GM23338 (cell line): ENCODE results near the gene LILRB1. TPM values are rescaled to one million over a fixed set of nuclear protein-coding genes. Genes with fewer than 3 reads are reported as not detected.
"Not testable (repeated sequence)": the region's sequence is repeated elsewhere in the genome, so short reads cannot be mapped to it uniquely, and the experiment has no call there.

Experiments
- ATAC-seq: fragments of 200-7000 bp; cut with Tn5 transposase; 3 replicates; pipeline ENCODE4 v1.9.1; 2020
- DNase-seq: peaks from one replicate; pipeline ENCODE4 v3.0.0-alpha.2; 2015; ENCODE audit warnings: low spot score
- H2AFZ ChIP-seq: fragments of 200-600 bp; sonication (generic); 2 replicates; pipeline ENCODE4 v1.8.0; 2016; ENCODE audit warnings: antibody characterized with exemption, mild to moderate bottlenecking, moderate library complexity
- H3F3A ChIP-seq: fragments of 200-600 bp; sonication (generic); replicated peaks from 2 replicates; pipeline ENCODE4 v1.8.0; 2017; ENCODE audit warnings: antibody characterized with exemption, mixed run types, low read depth
- H3K27ac ChIP-seq: fragments of 200-600 bp; sonication (generic); 2 replicates; pipeline ENCODE4 v1.6.1; 2016; ENCODE audit warnings: low read depth
- H3K27me3 ChIP-seq: fragments of 200-600 bp; sonication (generic); 2 replicates; pipeline ENCODE4 v1.8.0; 2016; ENCODE audit warnings: mild to moderate bottlenecking, mixed run types, moderate library complexity; ENCODE audit not compliant: insufficient read depth
- H3K36me3 ChIP-seq: fragments of 200-600 bp; sonication (generic); 2 replicates; pipeline ENCODE4 v1.8.0; 2016; ENCODE audit warnings: mild to moderate bottlenecking; ENCODE audit not compliant: insufficient read depth
- H3K4me1 ChIP-seq: fragments of 200-600 bp; sonication (generic); 2 replicates; pipeline ENCODE4 v1.8.0; 2016; ENCODE audit warnings: mild to moderate bottlenecking, moderate library complexity; ENCODE audit not compliant: insufficient read depth
- H3K4me2 ChIP-seq: fragments of 200-600 bp; sonication (generic); 2 replicates; pipeline ENCODE4 v1.7.1; 2017; ENCODE audit warnings: mixed run types
- H3K4me3 ChIP-seq: fragments of 200-600 bp; sonication (generic); 2 replicates; pipeline ENCODE4 v1.6.1; 2016; ENCODE audit warnings: mixed run types
- H3K79me2 ChIP-seq: fragments of 200-600 bp; sonication (generic); replicated peaks from 2 replicates; pipeline ENCODE4 v1.8.0; 2017; ENCODE audit warnings: mild to moderate bottlenecking; ENCODE audit not compliant: insufficient read depth
- H3K9me2 ChIP-seq: fragments of 200-600 bp; sonication (generic); 2 replicates; pipeline ENCODE4 v1.8.0; 2017; ENCODE audit not compliant: insufficient read depth
- H4K20me1 ChIP-seq: fragments of 200-600 bp; sonication (generic); replicated peaks from 2 replicates; pipeline ENCODE4 v1.8.0; 2017; ENCODE audit warnings: mild to moderate bottlenecking; ENCODE audit not compliant: insufficient read depth
- H3K27ac Mint-ChIP-seq: 2 replicates; pipeline ENCODE4 v1.8.0; 2020; ENCODE audit warnings: inconsistent platforms, mild to moderate bottlenecking, moderate library complexity, mixed read lengths
- H3K27me3 Mint-ChIP-seq: 3 replicates; pipeline ENCODE4 v1.8.0; 2022; ENCODE audit warnings: low read depth, mild to moderate bottlenecking, moderate library complexity, mixed read lengths, inconsistent platforms; ENCODE audit not compliant: insufficient read depth, poor library complexity
- H3K36me3 Mint-ChIP-seq: 3 replicates; pipeline ENCODE4 v1.8.0; 2021; ENCODE audit warnings: low read depth, mild to moderate bottlenecking, inconsistent platforms, moderate library complexity, mixed read lengths
- H3K4me1 Mint-ChIP-seq: 3 replicates; pipeline ENCODE4 v1.8.0; 2020; ENCODE audit warnings: mild to moderate bottlenecking, inconsistent platforms, mixed read lengths
- H3K4me3 Mint-ChIP-seq: 3 replicates; pipeline ENCODE4 v1.8.0; 2021; ENCODE audit warnings: moderate library complexity, mild to moderate bottlenecking, inconsistent platforms, mixed read lengths
- H3K9me3 Mint-ChIP-seq: 3 replicates; pipeline ENCODE4 v1.8.0; 2020; ENCODE audit warnings: moderate library complexity, mild to moderate bottlenecking, inconsistent platforms, mixed read lengths
- CTCF ChIP-seq, 2 experiments: fragments of 200-600 bp in 1 of 2; sonication (generic) in 1 of 2; conservative IDR thresholded peaks; 2 replicates each; pipeline versions ENCODE4 v1.5.1 to v1.6.1; 2016 to 2017; ENCODE audit warnings: antibody characterized with exemption in 2 of 2, low read depth in 2 of 2, mild to moderate bottlenecking in 2 of 2, moderate library complexity in 1 of 2
- ETS1 ChIP-seq: IDR thresholded peaks from 2 replicates; pipeline ENCODE4 v1.6.1; 2016; ENCODE audit warnings: antibody characterized with exemption
- EZH2 ChIP-seq: fragments of 200-600 bp; sonication (generic); IDR thresholded peaks from one replicate; pipeline ENCODE4 v1.8.0; 2017; ENCODE audit warnings: antibody characterized with exemption, mild to moderate bottlenecking, low read depth; ENCODE audit not compliant: unreplicated experiment
- NANOG ChIP-seq: IDR thresholded peaks from 2 replicates; pipeline ENCODE4 v1.6.1; 2016; ENCODE audit warnings: antibody characterized with exemption, borderline replicate concordance
- POLR2AphosphoS5 ChIP-seq: IDR thresholded peaks from 2 replicates; pipeline ENCODE4 v1.6.1; 2016; ENCODE audit warnings: antibody characterized with exemption, low read depth
- REST ChIP-seq: IDR thresholded peaks from one replicate; pipeline ENCODE4 v1.6.1; 2018; ENCODE audit warnings: antibody characterized with exemption; ENCODE audit not compliant: unreplicated experiment
- STAT1 ChIP-seq: IDR thresholded peaks from one replicate; pipeline ENCODE4 v1.6.1; 2016; ENCODE audit warnings: antibody characterized with exemption; ENCODE audit not compliant: unreplicated experiment
- ZNF331 ChIP-seq: fragments of 250-450 bp; sonication (Bioruptor Pico); IDR thresholded peaks from 2 replicates; pipeline ENCODE4 v1.5.0; 2020; ENCODE audit warnings: low read depth, mild to moderate bottlenecking, moderate library complexity
- polyA plus RNA-seq: library from polyadenylated mRNA; unstranded; fragments of >200 nt; fragmentation: Nextera tagmentation; extraction: Ambion mirVana; gene quantifications from 2 replicates; pipeline ENCODE4 v1.2.1, GENCODE V29; 2016
- total RNA-seq: library from RNA; depleted of rRNA; stranded (reverse); fragments of >200 nt; shearing (Covaris generic); gene quantifications from 2 replicates; pipeline ENCODE4 v1.2.3, GENCODE V29; 2014

LILRB1 gene
- total and polyA plus RNA-seq, 2 experiments from 2014 or later, result 0.14 TPM; not detected in 1

- TF ChIP-seq ETS1 (no peak), ZNF331 (CRISPR knock-in tag) (no peak)
These were observed 43.9 kb upstream of the LILRB1 start (continued) for GRCh38 chr19:54586397-54586796.

GRCh38 chr19:54587026-54587425, 43.3 kb upstream of the LILRB1 start:
- H3K36me3 Mint-ChIP-seq, result peaks cover 42% of the 10 kb centered on the region
- TF ChIP-seq NANOG, result no peak
- TF ChIP-seq EZH2, result no peak
- no peak for TF ChIP-seq ZNF331 (CRISPR knock-in tag)
- TF ChIP-seq ETS1, result no peak
- no peak for TF ChIP-seq CTCF (conservative IDR thresholded peaks at IDR 0.05; ENCODE audit: low read depth in 2 of 2)
- no peak for TF ChIP-seq REST
- TF ChIP-seq STAT1, result no peak
- no peak for TF ChIP-seq POLR2AphosphoS5
- no peak overlapping the region for H3K4me2 ChIP-seq
- H3K27ac ChIP-seq, result no peak overlapping the region
- H3F3A ChIP-seq, result no peaks in the 10 kb centered on the region
- DNase-seq (no peak), ATAC-seq (no peak)
- H3K4me3 Mint-ChIP-seq, result no peak overlapping the region
- no peaks in the 10 kb centered on the region for H3K36me3 ChIP-seq
- no peak overlapping the region for H2AFZ ChIP-seq
- H3K4me3 ChIP-seq, result no peak overlapping the region
- peaks cover 9% of the 10 kb centered on the region for H3K27me3 Mint-ChIP-seq
- no peaks in the 10 kb centered on the region for H3K27me3 ChIP-seq
- no peaks in the 10 kb centered on the region for H4K20me1 ChIP-seq
- H3K79me2 ChIP-seq, result no peaks in the 10 kb centered on the region
- H3K9me2 ChIP-seq, result no peaks in the 10 kb centered on the region
- H3K27ac Mint-ChIP-seq, result no peak overlapping the region
- no peaks in the 10 kb centered on the region for H3K4me1 Mint-ChIP-seq
- no peaks in the 10 kb centered on the region for H3K4me1 ChIP-seq
- peaks cover 99% of the 10 kb centered on the region for H3K9me3 Mint-ChIP-seq

- H3F3A ChIP-seq, ATAC-seq, H3K9me2 ChIP-seq, H3K4me3 ChIP-seq, H3K27ac ChIP-seq, H3K79me2 ChIP-seq, H2AFZ ChIP-seq, H3K4me1 ChIP-seq, H3K27me3 Mint-ChIP-seq, H3K4me2 ChIP-seq, H3K27ac Mint-ChIP-seq, H3K4me3 Mint-ChIP-seq, H3K36me3 ChIP-seq, H4K20me1 ChIP-seq, H3K4me1 Mint-ChIP-seq, H3K27me3 ChIP-seq, DNase-seq: not testable (repeated sequence)
- Mint-ChIP-seq H3K9me3 (peaks cover 98% of the 10 kb centered on the region), H3K36me3 (peaks cover 36% of the 10 kb centered on the region)
These were observed 36.8 kb upstream of the LILRB1 start, which contains the start of gene LILRA1 for GRCh38 chr19:54593445-54593844. Gene LILRA1 (plus strand): TSS chr19:54593632. CDS start chr19:54594245, 613 bp downstream.

- H3K27me3 Mint-ChIP-seq, H3K4me2 ChIP-seq, H4K20me1 ChIP-seq, H3K4me3 ChIP-seq, H3K9me2 ChIP-seq, H3K27ac ChIP-seq, H3K27ac Mint-ChIP-seq, ATAC-seq, H3F3A ChIP-seq, H3K4me3 Mint-ChIP-seq, H2AFZ ChIP-seq, H3K36me3 ChIP-seq, H3K4me1 ChIP-seq, DNase-seq, H3K4me1 Mint-ChIP-seq, H3K27me3 ChIP-seq, H3K79me2 ChIP-seq: not testable (repeated sequence)
- H3K36me3 Mint-ChIP-seq, result peaks cover 33% of the 10 kb centered on the region
- peaks cover 95% of the 10 kb centered on the region for H3K9me3 Mint-ChIP-seq
These were observed 36.2 kb upstream of the LILRB1 start for GRCh38 chr19:54593931-54594626.
